Cardiac atrium fibroblast (primary cell): ENCODE results near the gene LCE3B. TPM values are rescaled to one million over a fixed set of nuclear protein-coding genes. Genes with fewer than 3 reads are reported as not detected.

Experiments
- total RNA-seq: library from RNA; depleted of rRNA; stranded (reverse); fragments of >200 nt; gene quantifications from 2 replicates; pipeline ENCODE4 v1.2.3, GENCODE V29; 2015

LCE3B gene
- total RNA-seq = not detected in 2 replicates

DNA sequence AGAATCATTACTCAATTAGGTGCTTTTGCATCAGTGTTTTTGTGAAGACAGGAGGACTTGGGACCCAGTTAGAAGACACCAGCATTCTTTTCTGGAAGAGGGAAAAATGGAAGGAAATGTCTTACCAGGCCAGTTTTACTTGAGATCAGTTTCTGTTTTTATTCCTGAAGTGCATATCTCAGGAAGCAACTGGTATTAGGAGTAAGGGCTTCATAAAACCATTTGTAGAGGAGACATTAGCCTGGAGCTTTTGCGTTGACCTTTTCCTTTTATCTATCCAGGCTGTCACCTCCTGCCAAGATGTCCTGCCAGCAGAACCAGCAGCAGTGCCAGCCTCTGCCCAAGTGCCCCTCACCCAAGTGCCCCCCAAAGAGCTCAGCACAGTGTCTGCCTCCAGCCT is at the start of gene LCE3B:
Gene LCE3B, plus strand, starts transcription at position 301 of the 400 bp plus-strand sequence. Its CDS starts 0 bp downstream, at position 301.

DNA sequence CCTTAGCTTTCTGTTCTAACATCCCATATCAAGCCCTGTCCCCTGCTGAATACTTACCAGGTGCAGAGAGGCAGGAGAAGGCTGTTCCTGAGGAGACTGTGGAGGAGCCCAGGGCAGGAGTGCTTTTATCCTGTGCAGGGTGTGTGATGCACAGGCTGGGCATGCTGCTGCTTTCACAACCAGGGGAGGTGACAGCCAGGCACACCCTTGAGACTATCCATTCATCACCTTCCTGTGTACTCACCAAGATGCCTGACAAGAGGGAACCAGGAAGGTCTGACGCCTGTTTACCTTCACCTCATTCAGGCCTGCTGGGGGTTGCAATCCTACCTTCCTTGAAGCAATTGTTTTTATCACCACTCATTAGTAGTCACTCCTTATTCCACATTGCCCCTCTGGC is 46.9 kb upstream of the LCE3B start, which contains the start of gene LCE3E:
Gene LCE3E, minus strand, starts transcription at position 100 of the 400 bp plus-strand sequence. CDS start 572 bp downstream, outside the sequence.

DNA sequence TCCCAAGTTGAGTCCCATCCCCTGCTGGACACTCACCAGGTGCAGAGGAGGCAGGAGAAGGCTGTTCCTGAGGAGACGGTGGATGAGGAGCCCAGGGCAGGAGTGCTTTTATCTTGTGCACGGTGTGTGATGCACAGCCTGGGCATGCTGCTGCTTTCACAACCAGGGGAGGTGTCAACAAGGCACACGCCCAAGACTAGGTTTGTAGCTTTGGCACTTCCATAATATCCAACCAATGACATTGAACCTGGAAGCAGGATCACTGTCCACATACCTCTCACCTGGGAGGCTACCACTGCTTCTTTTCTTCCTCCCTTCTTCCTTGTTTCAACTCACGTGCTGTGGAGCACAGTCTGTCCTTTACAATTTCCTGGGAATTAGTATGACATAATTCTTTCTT is 33.2 kb upstream of the LCE3B start, which contains the start of gene LCE3D:
Gene LCE3D, minus strand, starts transcription at position 84 of the 400 bp plus-strand sequence. CDS start 580 bp downstream, outside the sequence.

DNA sequence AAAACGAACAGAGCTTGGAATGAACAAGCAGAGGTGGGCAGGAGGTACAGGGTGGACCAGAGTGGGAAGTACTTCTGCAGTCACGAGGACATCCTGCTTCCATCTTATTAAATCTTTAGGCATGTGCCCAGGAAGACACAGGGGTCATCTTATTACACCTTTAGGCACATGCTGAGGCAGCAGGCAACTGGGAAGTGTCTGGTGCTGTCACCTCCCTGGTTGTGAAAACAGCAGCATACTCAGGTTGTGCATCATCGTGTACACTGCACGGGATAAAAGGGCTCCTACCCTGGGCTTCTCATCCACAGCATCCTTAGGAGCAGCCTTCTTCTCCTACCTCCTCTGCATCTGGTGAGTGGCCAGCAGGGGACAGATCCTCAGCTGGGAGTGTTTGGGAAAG is 13.7 kb upstream of the LCE3B start, which contains the start of gene LCE3C:
Gene LCE3C, plus strand, starts transcription at position 301 of the 400 bp plus-strand sequence. CDS start 498 bp downstream, outside the sequence.

GRCh38 chr1:152622803-152623202 is 9.2 kb downstream of the LCE3B start, which contains the start of gene LCE3A:
Gene LCE3A, minus strand, starts transcription at chr1:152623103. Its CDS starts 0 bp downstream, at chr1:152623103.

GRCh38 chr1:152663098-152663497 is 49.5 kb downstream of the LCE3B start, which contains the start of gene LCE2D:
Gene LCE2D, plus strand, starts transcription at chr1:152663380. Its CDS starts 726 bp downstream, at chr1:152664106.

Other genes starting within 250 kb of the LCE3B start
- gene CRNN, start 199.5 kb upstream of the LCE3B start, total RNA-seq = not detected in 2 replicates
- not detected in 2 replicates for gene LCE5A, start 103.0 kb upstream of the LCE3B start, total RNA-seq
- gene CRCT1, start 99.3 kb upstream of the LCE3B start, total RNA-seq = not detected in 2 replicates
- gene LCE3E, start 47.0 kb upstream of the LCE3B start, total RNA-seq = not detected in 2 replicates
- gene LCE3D, start 33.3 kb upstream of the LCE3B start, total RNA-seq = not detected in 2 replicates
- gene LCE3C, start 13.6 kb upstream of the LCE3B start, total RNA-seq = not detected in 2 replicates
- not detected in 2 replicates for gene LCE3A, start 9.3 kb downstream of the LCE3B start, total RNA-seq
- gene LCE2D, start 49.6 kb downstream of the LCE3B start, total RNA-seq = not detected in 2 replicates
- gene LCE2C, start 61.5 kb downstream of the LCE3B start, total RNA-seq = not detected in 2 replicates
- not detected in 2 replicates for gene LCE2B, start 72.3 kb downstream of the LCE3B start, total RNA-seq
- gene LCE2A, start 84.5 kb downstream of the LCE3B start, total RNA-seq = not detected in 2 replicates
- gene LCE4A, start 94.3 kb downstream of the LCE3B start, total RNA-seq = not detected in 2 replicates
- not detected in 2 replicates for gene KPRP, start 144.2 kb downstream of the LCE3B start, total RNA-seq
- not detected in 2 replicates for gene LCE1F, start 161.3 kb downstream of the LCE3B start, total RNA-seq
- gene LCE1E, start 172.4 kb downstream of the LCE3B start, total RNA-seq = not detected in 2 replicates
- gene LCE1D, start 182.9 kb downstream of the LCE3B start, total RNA-seq = not detected in 2 replicates
- gene LCE1C, start 192.8 kb downstream of the LCE3B start, total RNA-seq = not detected in 2 replicates
- not detected in 2 replicates for gene LCE1B, start 198.2 kb downstream of the LCE3B start, total RNA-seq
- gene LCE1A, start 213.7 kb downstream of the LCE3B start, total RNA-seq = not detected in 2 replicates
- gene LCE6A, start 229.0 kb downstream of the LCE3B start, total RNA-seq = not detected in 2 replicates
- not detected in 2 replicates for gene LCE7A, start 246.2 kb downstream of the LCE3B start, total RNA-seq